Measurements from ENCODE around the gene ABHD2. TPM values are rescaled to one million over a fixed set of nuclear protein-coding genes. Genes with fewer than 3 reads are reported as not detected.

ABHD2 gene
- total and polyA plus RNA-seq, 2 donors (not counting 3 experiments of a cell fraction or from before 2014, with no cell fraction given): 14.0 to 62.2 TPM

- FAIRE-seq: no peak
- no peak overlapping the region for H2AFZ ChIP-seq (ENCODE audit: low read depth, low read length)
- dilution Hi-C loops (cut with MboI; ENCODE audit: extremely low pct_ligation_motif_present, low sequenced_read_pairs): loop anchor here (25.0 kb wide), 1 partner anchor 92 kb away; no protein-coding TSS in a partner anchor
- no peak for DNase-seq (ENCODE audit: low read depth, low spot score)
- H3K4me2 ChIP-seq (ENCODE audit: insufficient read depth, low read length): no peak overlapping the region
- H3K4me3 ChIP-seq (replicated peaks in 1 of 3; ENCODE audit: insufficient read depth in 1 of 3, low read depth in 1 of 3, low read length in 3 of 3): no peak overlapping the region
- intact Hi-C loops (cut with micrococcal nuclease): no loop called here
- no peaks in the 10 kb centered on the region for H3K27me3 ChIP-seq (ENCODE audit: control insufficient read depth in 2 of 2, insufficient read depth in 2 of 2, low read length in 2 of 2)
- ChIA-PET CTCF (interaction anchor here (3.0 kb wide), 1 partner anchor 101 kb away, joined by 11 read pairs; no protein-coding TSS in a partner anchor), POLR2A (no interaction called here)
- H3K9me3 ChIP-seq (replicated peaks; ENCODE audit: control insufficient read depth, insufficient read depth, low read length): peaks cover 5% of the 10 kb centered on the region
- TF ChIP-seq JUN (IDR thresholded peaks at IDR 0.05; ENCODE audit: borderline replicate concordance, insufficient read depth, insufficient read length, low read depth) (no peak), EZH2 (IDR thresholded peaks at IDR 0.05; ENCODE audit: borderline replicate concordance, low read depth, low read length, severe bottlenecking) (no peak), POLR2A (IDR thresholded peaks at IDR 0.05; ENCODE audit: low read depth, low read length) (no peak), MAX (IDR thresholded peaks at IDR 0.05; ENCODE audit: insufficient read depth, insufficient read length) (no peak), MYC (IDR thresholded peaks at IDR 0.05; ENCODE audit: low read depth, low read length) (no peak), FOS (IDR thresholded peaks at IDR 0.05; ENCODE audit: borderline replicate concordance, insufficient read depth, low read length) (no peak)
- no peaks in the 10 kb centered on the region for H3K9me1 ChIP-seq (replicated peaks; ENCODE audit: control insufficient read depth, extremely low read depth, insufficient read depth, low read length)
- H3K79me2 ChIP-seq (ENCODE audit: control insufficient read depth, insufficient read depth, low read length): no peaks in the 10 kb centered on the region
- H3K36me3 ChIP-seq (ENCODE audit: control insufficient read depth in 2 of 2, extremely low read depth in 1 of 2, insufficient read depth in 2 of 2, low read length in 2 of 2): no peaks in the 10 kb centered on the region
- H3K27ac ChIP-seq (ENCODE audit: insufficient read depth, low read depth, low read length): no peak overlapping the region
- BruUV-seq (replicated peaks): no TSS peak
- no peak overlapping the region for H3K9ac ChIP-seq (replicated peaks; ENCODE audit: extremely low read depth, insufficient read depth, low read length)
- no peaks in the 10 kb centered on the region for H3K4me1 ChIP-seq (ENCODE audit: control insufficient read depth, extremely low read depth, insufficient read depth, low read length)
- H4K20me1 ChIP-seq (replicated peaks; ENCODE audit: control insufficient read depth, extremely low read depth, insufficient read depth, low read length): no peaks in the 10 kb centered on the region
These were observed 17.8 kb upstream of the ABHD2 start for GRCh38 chr15:89070197-89071124.

Data from endothelial cell of umbilical vein (primary cell).